ENCODE results near the gene GLIPR1L1. TPM values are rescaled to one million over a fixed set of nuclear protein-coding genes. Genes with fewer than 3 reads are reported as not detected.
A peak's percentile ranks its signal among the peaks of the same experiment; 100 is the strongest.

Gene GLIPR1L1
- total and polyA plus RNA-seq, 2 experiments from 2014 or later, result 4.4 TPM; not detected in 1

- Histone ChIP-seq H4K20me1 (replicated peaks; ENCODE audit: insufficient read depth) (no peaks in the 10 kb centered on the region), H3K4me2 (no peak overlapping the region), H3F3A (replicated peaks; ENCODE audit: low read depth) (no peaks in the 10 kb centered on the region), H3K4me3 (no peak overlapping the region), H3K4me1 (ENCODE audit: insufficient read depth) (peaks cover 11% of the 10 kb centered on the region; the same call in 1 of the 2 replicates), H3K9me2 (ENCODE audit: insufficient read depth) (no peaks in the 10 kb centered on the region), H3K36me3 (ENCODE audit: insufficient read depth) (no peaks in the 10 kb centered on the region), H3K27ac (ENCODE audit: low read depth) (no peak overlapping the region), H3K79me2 (replicated peaks; ENCODE audit: insufficient read depth) (no peaks in the 10 kb centered on the region), H3K27me3 (ENCODE audit: insufficient read depth) (no peaks in the 10 kb centered on the region), H2AFZ (no peak overlapping the region)
- TF ChIP-seq, protein P1, sequence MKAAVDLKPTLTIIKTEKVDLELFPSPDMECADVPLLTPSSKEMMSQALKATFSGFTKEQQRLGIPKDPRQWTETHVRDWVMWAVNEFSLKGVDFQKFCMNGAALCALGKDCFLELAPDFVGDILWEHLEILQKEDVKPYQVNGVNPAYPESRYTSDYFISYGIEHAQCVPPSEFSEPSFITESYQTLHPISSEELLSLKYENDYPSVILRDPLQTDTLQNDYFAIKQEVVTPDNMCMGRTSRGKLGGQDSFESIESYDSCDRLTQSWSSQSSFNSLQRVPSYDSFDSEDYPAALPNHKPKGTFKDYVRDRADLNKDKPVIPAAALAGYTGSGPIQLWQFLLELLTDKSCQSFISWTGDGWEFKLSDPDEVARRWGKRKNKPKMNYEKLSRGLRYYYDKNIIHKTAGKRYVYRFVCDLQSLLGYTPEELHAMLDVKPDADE (IDR thresholded peaks at IDR 0.05), result no peak
- TF ChIP-seq POLR2AphosphoS5 (IDR thresholded peaks at IDR 0.05; ENCODE audit: low read depth), result no peak
- TF ChIP-seq JUNB (IDR thresholded peaks at IDR 0.05; ENCODE audit: unreplicated experiment), result no peak
- no peak for TF ChIP-seq ZNF331 (CRISPR knock-in tag; IDR thresholded peaks at IDR 0.05; ENCODE audit: low read depth)
- TF ChIP-seq, protein P2, sequence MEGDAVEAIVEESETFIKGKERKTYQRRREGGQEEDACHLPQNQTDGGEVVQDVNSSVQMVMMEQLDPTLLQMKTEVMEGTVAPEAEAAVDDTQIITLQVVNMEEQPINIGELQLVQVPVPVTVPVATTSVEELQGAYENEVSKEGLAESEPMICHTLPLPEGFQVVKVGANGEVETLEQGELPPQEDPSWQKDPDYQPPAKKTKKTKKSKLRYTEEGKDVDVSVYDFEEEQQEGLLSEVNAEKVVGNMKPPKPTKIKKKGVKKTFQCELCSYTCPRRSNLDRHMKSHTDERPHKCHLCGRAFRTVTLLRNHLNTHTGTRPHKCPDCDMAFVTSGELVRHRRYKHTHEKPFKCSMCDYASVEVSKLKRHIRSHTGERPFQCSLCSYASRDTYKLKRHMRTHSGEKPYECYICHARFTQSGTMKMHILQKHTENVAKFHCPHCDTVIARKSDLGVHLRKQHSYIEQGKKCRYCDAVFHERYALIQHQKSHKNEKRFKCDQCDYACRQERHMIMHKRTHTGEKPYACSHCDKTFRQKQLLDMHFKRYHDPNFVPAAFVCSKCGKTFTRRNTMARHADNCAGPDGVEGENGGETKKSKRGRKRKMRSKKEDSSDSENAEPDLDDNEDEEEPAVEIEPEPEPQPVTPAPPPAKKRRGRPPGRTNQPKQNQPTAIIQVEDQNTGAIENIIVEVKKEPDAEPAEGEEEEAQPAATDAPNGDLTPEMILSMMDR (conservative IDR thresholded peaks at IDR 0.05; ENCODE audit: low read depth in 2 of 2), result no peak
- TF ChIP-seq ZNF114 (CRISPR knock-in tag; IDR thresholded peaks at IDR 0.05), result no peak
- no peak for TF ChIP-seq STAT1 (IDR thresholded peaks at IDR 0.05; ENCODE audit: unreplicated experiment)
- TF ChIP-seq ZNF462 (CRISPR knock-in tag; IDR thresholded peaks at IDR 0.05), result no peak
- Mint-ChIP-seq H3K9me3 (no peaks in the 10 kb centered on the region), H3K36me3 (ENCODE audit: low read depth) (no peaks in the 10 kb centered on the region), H3K27ac (peak overlapping the region; percentile 60; the same call in 1 of the 2 replicates), H3K4me3 (no peak overlapping the region; the same call in 2 of the 3 replicates), H3K4me1 (peaks cover 20% of the 10 kb centered on the region), H3K27me3 (ENCODE audit: insufficient read depth, low read depth, poor library complexity) (peaks cover 4% of the 10 kb centered on the region)
- no peak for DNase-seq (ENCODE audit: low spot score)
- no peak for ATAC-seq
Observed at GRCh38 chr12:75389706-75390105, 55.2 kb downstream of the GLIPR1L1 start.
